OCI-LY7 (cell line): ENCODE results near the gene RAB9B. TPM values are rescaled to one million over a fixed set of nuclear protein-coding genes. Genes with fewer than 3 reads are reported as not detected.

ENCODE experiments used
- BruUV-seq: library from RNA; stranded (reverse); fragments of 400-500 nt; replicated peaks from 2 replicates; lab custom pipeline; 2021; lab: Mats Ljungman, UMichigan
- CTCF ChIA-PET: fragments of 300-600 bp; sonication (Branson Sonifier 250); formaldehyde crosslinking; loops from one replicate; lab custom pipeline; 2022; ENCODE audit warnings: antibody characterized with exemption; ENCODE audit not compliant: unreplicated experiment; lab: Charles Lee
- POLR2A ChIA-PET: fragments of 300-600 bp; sonication (Branson Sonifier 250); formaldehyde crosslinking; loops from one replicate; lab custom pipeline; 2022; ENCODE audit warnings: antibody characterized with exemption; lab: Charles Lee
- DNase-seq: peaks from one replicate; pipeline ENCODE4 v3.0.0-alpha.2; 2015; ENCODE audit warnings: low spot score
- H2AFZ ChIP-seq: fragments of 200-600 bp; sonication (generic), shearing (Covaris generic); 2 replicates; pipeline ENCODE4 v1.6.1; 2014; ENCODE audit warnings: mild to moderate bottlenecking, antibody characterized with exemption, low read length, moderate library complexity
- H3K27ac ChIP-seq: fragments of 200-600 bp; sonication (generic); 2 replicates; pipeline ENCODE4 v1.5.1; 2014; ENCODE audit warnings: mixed run types, low read depth, mild to moderate bottlenecking, moderate library complexity, low read length, inconsistent platforms; ENCODE audit not compliant: poor library complexity, severe bottlenecking
- H3K36me3 ChIP-seq: fragments of 200-600 bp; sonication (generic); 2 replicates; pipeline ENCODE4 v1.6.1; 2014; ENCODE audit warnings: mild to moderate bottlenecking, antibody characterized with exemption, low read length, moderate library complexity, mixed read lengths; ENCODE audit not compliant: insufficient read depth
- H3K4me1 ChIP-seq: fragments of 200-600 bp; sonication (generic); 2 replicates; pipeline ENCODE4 v1.5.1; 2014; ENCODE audit warnings: mild to moderate bottlenecking, low read length; ENCODE audit not compliant: insufficient read depth, poor library complexity, severe bottlenecking
- H3K4me2 ChIP-seq: fragments of 200-600 bp; sonication (generic); 2 replicates; pipeline ENCODE4 v1.6.1; 2014; ENCODE audit warnings: mild to moderate bottlenecking, low read length
- H3K4me3 ChIP-seq: fragments of 200-600 bp; sonication (generic); 2 replicates; pipeline ENCODE4 v1.5.1; 2014; ENCODE audit warnings: mild to moderate bottlenecking, low read depth, low read length; ENCODE audit not compliant: poor library complexity, severe bottlenecking
- H3K79me2 ChIP-seq: fragments of 200-600 bp; sonication (generic); 2 replicates; pipeline ENCODE4 v1.6.1; 2016; ENCODE audit warnings: low read depth, mild to moderate bottlenecking, low read length, moderate library complexity, mixed read lengths; ENCODE audit not compliant: insufficient read depth
- H3K9me2 ChIP-seq: fragments of 200-600 bp; sonication (generic); 2 replicates; pipeline ENCODE4 v1.6.1; 2016; ENCODE audit warnings: mild to moderate bottlenecking, low read length, mixed read lengths; ENCODE audit not compliant: insufficient read depth
- H3K9me3 ChIP-seq: fragments of 200-600 bp; sonication (generic); 2 replicates; pipeline ENCODE4 v1.6.1; 2014; ENCODE audit warnings: mild to moderate bottlenecking, mixed run types, low read length, mixed read lengths
- H4K20me1 ChIP-seq: fragments of 200-600 bp; sonication (generic); 2 replicates; pipeline ENCODE4 v1.6.1; 2014; ENCODE audit warnings: mild to moderate bottlenecking, antibody characterized with exemption, low read length, moderate library complexity, mixed read lengths; ENCODE audit not compliant: insufficient read depth
- EZH2phosphoT487 ChIP-seq: fragments of 200-600 bp; sonication (generic); IDR thresholded peaks from 2 replicates; pipeline ENCODE4 v1.6.1; 2018; ENCODE audit warnings: low read depth, borderline replicate concordance, mild to moderate bottlenecking, mixed run types, antibody characterized with exemption, low read length, moderate library complexity, mixed read lengths
- intact Hi-C: fragments of 100-400 bp; cut with micrococcal nuclease; formaldehyde crosslinking; loops from one replicate; pipeline ENCODE4 v1.10.0; 2022; ENCODE audit not compliant: unreplicated experiment
- total RNA-seq, 2 experiments: library from RNA; depleted of rRNA in 1 of 2; stranded (reverse); fragments of >200 nt in 1 of 2; shearing (Covaris generic) in 1 of 2; gene quantifications; 2 replicates each; pipeline ENCODE4 v1.2.3, GENCODE V29; 2014 to 2022
- TF ChIP-seq, protein P1 (sequence below): fragments of 200-600 bp; sonication (generic); conservative IDR thresholded peaks from 2 replicates; pipeline ENCODE4 v1.5.1; 2014; ENCODE audit warnings: mild to moderate bottlenecking, antibody characterized with exemption, low read length, moderate library complexity, mixed read lengths

Gene RAB9B
- total RNA-seq, 2 experiments from 2014 or later, result 1.4 to 2.2 TPM

DNA sequence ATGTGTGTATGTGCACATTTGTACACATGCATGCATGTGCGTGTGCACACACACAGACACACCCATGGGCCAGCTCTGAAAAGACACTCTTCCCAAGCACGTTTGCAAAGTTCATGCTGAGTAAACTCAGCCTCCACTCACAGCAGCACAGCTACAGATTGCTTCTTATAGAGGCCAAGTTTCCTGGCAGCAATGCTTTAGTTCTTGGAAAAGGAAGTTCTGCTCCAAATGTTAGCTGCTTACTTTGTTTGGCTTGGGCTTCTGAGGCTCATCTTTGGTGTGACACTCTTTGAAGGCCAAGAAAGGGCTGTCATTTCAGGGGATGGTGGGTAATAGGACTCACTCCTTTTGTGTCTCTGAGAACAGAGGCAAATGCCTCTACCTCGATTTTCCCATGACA lies 48.9 kb downstream of the RAB9B start:
- Histone ChIP-seq H3K4me1 (peaks cover 10% of the 10 kb centered on the region), H3K36me3 (no peaks in the 10 kb centered on the region), H4K20me1 (no peaks in the 10 kb centered on the region), H3K9me3 (no peaks in the 10 kb centered on the region), H3K79me2 (no peaks in the 10 kb centered on the region), H2AFZ (no peak overlapping the region), H3K4me3 (no peak overlapping the region), H3K4me2 (no peak overlapping the region), H3K9me2 (no peaks in the 10 kb centered on the region), H3K27ac (no peak overlapping the region)
- no peak for DNase-seq
- POLR2A ChIA-PET, result interaction anchor here (1.0 to 1.3 kb wide), 2 partner anchors 16 to 22 kb away, joined by 3 read pairs; no protein-coding TSS in a partner anchor
- CTCF ChIA-PET, result no interaction called here
- TF ChIP-seq, protein P1, sequence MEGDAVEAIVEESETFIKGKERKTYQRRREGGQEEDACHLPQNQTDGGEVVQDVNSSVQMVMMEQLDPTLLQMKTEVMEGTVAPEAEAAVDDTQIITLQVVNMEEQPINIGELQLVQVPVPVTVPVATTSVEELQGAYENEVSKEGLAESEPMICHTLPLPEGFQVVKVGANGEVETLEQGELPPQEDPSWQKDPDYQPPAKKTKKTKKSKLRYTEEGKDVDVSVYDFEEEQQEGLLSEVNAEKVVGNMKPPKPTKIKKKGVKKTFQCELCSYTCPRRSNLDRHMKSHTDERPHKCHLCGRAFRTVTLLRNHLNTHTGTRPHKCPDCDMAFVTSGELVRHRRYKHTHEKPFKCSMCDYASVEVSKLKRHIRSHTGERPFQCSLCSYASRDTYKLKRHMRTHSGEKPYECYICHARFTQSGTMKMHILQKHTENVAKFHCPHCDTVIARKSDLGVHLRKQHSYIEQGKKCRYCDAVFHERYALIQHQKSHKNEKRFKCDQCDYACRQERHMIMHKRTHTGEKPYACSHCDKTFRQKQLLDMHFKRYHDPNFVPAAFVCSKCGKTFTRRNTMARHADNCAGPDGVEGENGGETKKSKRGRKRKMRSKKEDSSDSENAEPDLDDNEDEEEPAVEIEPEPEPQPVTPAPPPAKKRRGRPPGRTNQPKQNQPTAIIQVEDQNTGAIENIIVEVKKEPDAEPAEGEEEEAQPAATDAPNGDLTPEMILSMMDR, result no peak
- TF ChIP-seq EZH2phosphoT487, result no peak
- no TSS peak for BruUV-seq
- intact Hi-C loops, result no loop called here

DNA sequence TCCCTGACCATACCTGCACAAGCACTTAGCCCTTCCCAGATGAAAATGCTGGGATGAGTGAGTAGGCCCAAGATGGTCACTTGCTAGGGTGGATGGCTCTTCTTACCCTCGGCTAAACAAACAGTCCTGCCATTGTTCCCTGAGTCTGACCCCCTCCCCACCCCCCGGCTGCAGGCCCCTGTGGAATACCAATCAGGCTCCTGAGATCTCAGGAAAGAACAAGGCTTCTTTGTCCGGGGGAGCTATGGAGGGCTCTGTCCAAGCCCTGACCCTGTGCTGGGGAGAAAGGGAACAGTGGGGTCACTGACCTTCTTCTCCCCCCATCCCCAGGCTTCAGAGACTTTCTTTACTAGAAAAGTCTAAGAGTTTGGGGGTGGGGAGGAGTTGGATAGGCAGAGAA lies 49.4 kb downstream of the RAB9B start:
- no peak for TF ChIP-seq EZH2phosphoT487
- TF ChIP-seq, protein P1, result no peak
- Histone ChIP-seq H2AFZ (no peak overlapping the region), H3K36me3 (no peaks in the 10 kb centered on the region), H3K27ac (no peak overlapping the region), H3K4me2 (no peak overlapping the region), H3K9me2 (no peaks in the 10 kb centered on the region), H3K4me1 (peaks cover 4% of the 10 kb centered on the region), H3K79me2 (no peaks in the 10 kb centered on the region), H3K9me3 (no peaks in the 10 kb centered on the region), H4K20me1 (no peaks in the 10 kb centered on the region), H3K4me3 (no peak overlapping the region)
- ChIA-PET CTCF (no interaction called here), POLR2A (interaction anchor here (0.6 to 1.0 kb wide), 2 partner anchors 22 to 98 kb away, joined by 3 read pairs; no protein-coding TSS in a partner anchor)
- BruUV-seq, result no TSS peak
- intact Hi-C loops, result no loop called here
- DNase-seq, result no peak

DNA sequence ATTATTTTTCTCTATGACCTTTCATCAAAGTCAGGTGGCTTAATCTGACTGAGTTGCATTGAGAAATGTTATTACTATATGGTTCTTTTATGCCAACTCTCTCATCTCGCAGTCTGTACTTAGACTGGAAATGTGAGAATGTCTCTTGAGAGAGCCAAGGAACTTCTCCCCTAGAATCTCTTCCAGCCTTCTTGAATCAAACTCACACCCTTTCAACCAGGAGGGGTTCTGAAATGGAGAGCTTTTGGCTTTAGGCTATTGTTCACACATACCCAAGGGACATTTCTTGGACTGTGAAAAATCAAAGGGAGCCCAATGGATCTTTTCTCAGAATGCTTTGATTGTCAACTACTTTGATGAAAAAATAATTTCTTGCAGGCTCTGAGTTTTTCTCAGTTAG lies 50.4 kb downstream of the RAB9B start:
- no peak for DNase-seq
- intact Hi-C loops, result no loop called here
- TF ChIP-seq EZH2phosphoT487, result no peak
- TF ChIP-seq, protein P1, result no peak

More for the DNA sequence above, 50.4 kb downstream of the RAB9B start:
- Histone ChIP-seq H3K9me2 (no peaks in the 10 kb centered on the region), H3K4me1 (no peaks in the 10 kb centered on the region), H4K20me1 (no peaks in the 10 kb centered on the region), H3K4me2 (no peak overlapping the region), H3K79me2 (no peaks in the 10 kb centered on the region), H3K27ac (no peak overlapping the region), H3K4me3 (no peak overlapping the region), H3K9me3 (no peaks in the 10 kb centered on the region), H3K36me3 (no peaks in the 10 kb centered on the region), H2AFZ (no peak overlapping the region)
- CTCF ChIA-PET, result no interaction called here
- BruUV-seq, result no TSS peak
- POLR2A ChIA-PET, result interaction anchor here (0.8 kb wide), 1 partner anchor 80 kb away, joined by 3 read pairs; no protein-coding TSS in a partner anchor
